Measurements from ENCODE around the gene ZBTB40.

Gene ZBTB40

DNA sequence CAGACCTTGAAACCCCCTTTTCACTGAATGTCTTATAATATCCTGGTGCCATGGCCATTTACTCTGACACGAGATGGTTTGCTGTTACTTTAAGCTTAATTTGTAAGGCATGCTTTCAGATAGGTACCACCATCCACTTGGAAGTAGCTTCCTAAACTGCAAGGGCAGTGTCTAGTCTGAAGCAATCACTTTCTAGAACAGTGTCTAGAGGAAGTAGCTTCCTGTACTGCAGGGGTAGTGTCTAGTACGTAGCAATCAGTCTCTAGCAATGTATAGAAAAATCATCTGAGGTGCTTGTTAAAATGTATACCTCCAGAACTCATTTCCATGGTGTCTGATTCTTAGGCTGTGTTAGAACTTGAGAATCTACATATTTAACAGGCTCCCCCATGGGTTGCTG, 42.5 kb downstream of the ZBTB40 start:
- DNase-seq (ENCODE audit: low read depth), result no peak
- TF ChIP-seq CTCF (conservative IDR thresholded peaks at IDR 0.05; ENCODE audit: control insufficient read depth, insufficient read depth, low read depth, low read length), result no peak
- H3K4me3 ChIP-seq (ENCODE audit: control insufficient read depth, low read depth, low read length), result no peak overlapping the region

DNA sequence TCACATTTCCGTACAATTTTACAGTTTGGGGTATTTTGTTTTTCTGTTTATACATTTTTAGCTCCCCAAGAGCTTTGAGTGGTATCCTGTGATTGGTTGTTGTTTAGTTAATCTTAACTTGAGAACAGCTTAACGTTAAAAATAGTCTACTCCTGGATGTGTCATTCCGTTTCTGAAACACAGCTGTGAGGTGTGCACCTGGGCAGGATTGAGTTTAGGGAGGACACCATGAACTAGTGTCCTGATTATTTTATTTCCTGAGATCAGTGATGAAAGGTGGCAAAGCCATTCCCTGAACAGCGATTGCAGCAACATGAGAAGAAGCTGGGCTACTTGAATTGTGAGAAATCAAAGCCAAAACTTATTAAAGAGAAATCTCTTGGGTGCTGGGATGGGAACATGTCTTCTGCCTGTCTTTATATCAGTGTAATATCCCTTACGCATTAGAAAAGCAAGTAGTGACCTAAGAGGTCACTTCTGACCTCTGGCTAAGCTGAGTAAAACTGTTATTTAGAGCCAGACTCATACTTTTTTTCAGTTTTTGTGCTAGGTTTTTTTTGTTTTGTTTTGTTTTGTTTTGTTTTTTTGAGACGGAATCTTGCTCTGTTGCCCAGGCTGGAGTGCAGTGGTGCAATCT, 43.4 kb downstream of the ZBTB40 start:
- no peak for TF ChIP-seq CTCF (conservative IDR thresholded peaks at IDR 0.05; ENCODE audit: control insufficient read depth, insufficient read depth, low read depth, low read length)
- H3K4me3 ChIP-seq (ENCODE audit: control insufficient read depth, low read depth, low read length), result no peak overlapping the region
- peak; percentile 35 for DNase-seq (ENCODE audit: low read depth)

- TF ChIP-seq CTCF (conservative IDR thresholded peaks at IDR 0.05; ENCODE audit: control insufficient read depth, insufficient read depth, low read depth, low read length), result no peak
- no peak for DNase-seq (ENCODE audit: low read depth)
- no peak overlapping the region for H3K4me3 ChIP-seq (ENCODE audit: control insufficient read depth, low read depth, low read length)
Observed at GRCh38 chr1:22496536-22497160, 45.0 kb downstream of the ZBTB40 start.

- TF ChIP-seq CTCF (conservative IDR thresholded peaks at IDR 0.05; ENCODE audit: control insufficient read depth, insufficient read depth, low read depth, low read length), result no peak
- no peak overlapping the region for H3K4me3 ChIP-seq (ENCODE audit: control insufficient read depth, low read depth, low read length)
- no peak for DNase-seq (ENCODE audit: low read depth)
Observed at GRCh38 chr1:22498463-22498862, 46.8 kb downstream of the ZBTB40 start.

- DNase-seq (ENCODE audit: low read depth), result no peak
- no peak overlapping the region for H3K4me3 ChIP-seq (ENCODE audit: control insufficient read depth, low read depth, low read length)
- TF ChIP-seq CTCF (conservative IDR thresholded peaks at IDR 0.05; ENCODE audit: control insufficient read depth, insufficient read depth, low read depth, low read length), result no peak
Observed at GRCh38 chr1:22500058-22500457, 48.4 kb downstream of the ZBTB40 start.

DNA sequence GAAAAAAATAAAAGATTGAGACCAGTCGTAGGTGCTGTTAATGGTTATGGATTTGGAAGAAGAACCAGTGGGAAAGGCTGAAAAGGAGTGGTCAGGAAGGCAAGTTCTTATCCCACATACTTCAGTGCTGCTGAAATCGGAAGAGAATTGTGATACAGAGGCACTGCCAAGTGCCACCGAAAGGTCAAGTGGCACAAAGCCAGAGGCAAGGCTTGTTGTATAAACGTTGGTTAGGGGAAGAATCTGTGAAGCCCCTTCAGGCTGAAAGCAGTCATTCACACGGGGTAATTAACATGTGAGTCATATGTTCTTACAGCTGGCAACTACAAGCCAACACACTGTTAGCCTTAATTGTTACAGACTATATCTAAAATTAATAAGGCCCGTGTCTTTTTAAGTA, 48.8 kb downstream of the ZBTB40 start:
- no peak overlapping the region for H3K4me3 ChIP-seq (ENCODE audit: control insufficient read depth, low read depth, low read length)
- no peak for TF ChIP-seq CTCF (conservative IDR thresholded peaks at IDR 0.05; ENCODE audit: control insufficient read depth, insufficient read depth, low read depth, low read length)
- peak; percentile 46 for DNase-seq (ENCODE audit: low read depth)
